DOHH2 (cell line): ENCODE data around the gene MAZ.

Experiments used
- H3F3A ChIP-seq: fragments of 200-600 bp; sonication (generic), shearing (Covaris generic); 2 replicates; pipeline ENCODE4 v1.6.0; 2016; ENCODE audit warnings: antibody characterized with exemption, mild to moderate bottlenecking; ENCODE audit not compliant: control insufficient read depth, insufficient read depth
- H3K27ac ChIP-seq: fragments of 200-600 bp; sonication (generic); 2 replicates; pipeline ENCODE4 v1.5.1; 2014; ENCODE audit warnings: low read depth, mild to moderate bottlenecking, low read length, moderate library complexity
- H3K27me3 ChIP-seq: fragments of 200-600 bp; sonication (generic); 2 replicates; pipeline ENCODE4 v1.6.1; 2014; ENCODE audit warnings: mild to moderate bottlenecking, low read length, mixed read lengths; ENCODE audit not compliant: control insufficient read depth
- H3K36me3 ChIP-seq: fragments of 200-600 bp; sonication (generic); 2 replicates; pipeline ENCODE4 v1.6.1; 2014; ENCODE audit warnings: mild to moderate bottlenecking, low read length, moderate library complexity, mixed read lengths; ENCODE audit not compliant: control insufficient read depth
- H3K4me1 ChIP-seq: fragments of 200-600 bp; sonication (generic); 2 replicates; pipeline ENCODE4 v1.6.1; 2014; ENCODE audit warnings: mild to moderate bottlenecking, low read length, mixed read lengths; ENCODE audit not compliant: control insufficient read depth
- H3K4me2 ChIP-seq: fragments of 200-600 bp; sonication (generic); 2 replicates; pipeline ENCODE4 v1.6.0; 2014; ENCODE audit warnings: mild to moderate bottlenecking, low read length, moderate library complexity
- H3K4me3 ChIP-seq: fragments of 200-600 bp; sonication (generic); 2 replicates; pipeline ENCODE4 v1.5.1; 2014; ENCODE audit warnings: mild to moderate bottlenecking, low read length, mixed read lengths
- H3K79me2 ChIP-seq: fragments of 200-600 bp; sonication (generic); 2 replicates; pipeline ENCODE4 v1.6.1; 2014; ENCODE audit warnings: mild to moderate bottlenecking, low read length, mixed read lengths; ENCODE audit not compliant: control insufficient read depth
- H3K9me2 ChIP-seq: fragments of 200-600 bp; sonication (generic); replicated peaks from 2 replicates; pipeline ENCODE4 v1.6.1; 2014; ENCODE audit warnings: mild to moderate bottlenecking, low read length, mixed read lengths; ENCODE audit not compliant: control insufficient read depth
- H3K9me3 ChIP-seq: fragments of 200-600 bp; sonication (generic); 2 replicates; pipeline ENCODE4 v1.6.1; 2014; ENCODE audit warnings: antibody characterized with exemption, low read length, mixed read lengths; ENCODE audit not compliant: control insufficient read depth, insufficient read depth
- H4K20me1 ChIP-seq: fragments of 200-600 bp; sonication (generic); 2 replicates; pipeline ENCODE4 v1.6.0; 2014; ENCODE audit warnings: low read depth, mild to moderate bottlenecking, antibody characterized with exemption, low read length, moderate library complexity; ENCODE audit not compliant: control insufficient read depth, insufficient read depth
- CTCF ChIP-seq: fragments of 200-600 bp; sonication (generic); IDR thresholded peaks from one replicate; pipeline ENCODE4 v1.5.1; 2014; ENCODE audit warnings: antibody characterized with exemption, mild to moderate bottlenecking, low read depth, low read length; ENCODE audit not compliant: poor library complexity, severe bottlenecking
- EZH2phosphoT487 ChIP-seq: fragments of 200-600 bp; sonication (generic); IDR thresholded peaks from 2 replicates; pipeline ENCODE4 v1.6.1; 2017; ENCODE audit warnings: borderline replicate concordance, mild to moderate bottlenecking, antibody characterized with exemption, low read length, moderate library complexity, mixed read lengths

MAZ gene

DNA sequence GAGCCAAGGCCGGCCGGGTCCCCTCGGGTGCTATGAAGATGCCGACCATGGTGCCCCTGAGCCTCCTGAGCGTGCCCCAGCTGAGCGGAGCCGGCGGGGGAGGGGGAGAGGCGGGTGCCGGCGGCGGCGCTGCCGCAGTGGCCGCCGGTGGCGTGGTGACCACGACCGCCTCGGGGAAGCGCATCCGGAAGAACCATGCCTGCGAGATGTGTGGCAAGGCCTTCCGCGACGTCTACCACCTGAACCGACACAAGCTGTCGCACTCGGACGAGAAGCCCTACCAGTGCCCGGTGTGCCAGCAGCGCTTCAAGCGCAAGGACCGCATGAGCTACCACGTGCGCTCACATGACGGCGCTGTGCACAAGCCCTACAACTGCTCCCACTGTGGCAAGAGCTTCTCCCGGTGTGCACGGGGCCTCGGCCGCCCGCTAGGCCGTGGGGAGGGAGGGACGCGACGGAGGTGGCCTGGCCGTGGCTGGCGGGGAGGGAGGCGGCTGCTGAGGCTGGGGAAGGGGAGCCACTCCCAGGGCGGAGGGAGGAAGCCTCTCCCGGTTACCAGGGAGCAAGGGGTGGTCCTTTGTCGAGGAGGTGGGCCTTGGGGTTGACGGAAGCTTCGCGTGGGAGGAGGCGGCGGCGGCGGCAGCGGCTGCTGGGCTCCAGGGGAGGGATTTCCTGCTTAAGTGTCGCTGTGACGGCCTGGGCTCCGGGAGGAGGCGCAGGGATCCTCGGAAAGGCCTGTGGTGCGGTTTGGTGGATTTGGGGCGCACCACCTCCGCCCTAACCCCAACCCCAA, 1.3 kb downstream of the MAZ start:
- Histone ChIP-seq H3K4me3 (peak overlapping the region; percentile 97), H3K36me3 (peaks cover 64% of the 10 kb centered on the region), H3K4me2 (peak overlapping the region; percentile 97), H3F3A (peaks cover 30% of the 10 kb centered on the region), H4K20me1 (peaks cover 24% of the 10 kb centered on the region), H3K4me1 (peaks cover 70% of the 10 kb centered on the region), H3K9me2 (no peaks in the 10 kb centered on the region), H3K79me2 (peaks cover 30% of the 10 kb centered on the region), H3K27ac (peak overlapping the region; percentile 89), H3K27me3 (no peaks in the 10 kb centered on the region), H3K9me3 (no peaks in the 10 kb centered on the region)
- TF ChIP-seq CTCF = peak; percentile 56
- TF ChIP-seq EZH2phosphoT487 = no peak

GRCh38 chr16:29808219-29808900, 2.0 kb downstream of the MAZ start:
- H3K36me3 ChIP-seq = peaks cover 57% of the 10 kb centered on the region
- H3F3A ChIP-seq = peaks cover 27% of the 10 kb centered on the region
- H3K4me3 ChIP-seq = peak overlapping the region; percentile 97

GRCh38 chr16:29809031-29809747, 2.9 kb downstream of the MAZ start:
- peak overlapping the region; percentile 97 for H3K4me3 ChIP-seq
- H3K9me3 ChIP-seq = no peaks in the 10 kb centered on the region
- H3K79me2 ChIP-seq = peaks cover 30% of the 10 kb centered on the region
- no peaks in the 10 kb centered on the region for H3K27me3 ChIP-seq
- H4K20me1 ChIP-seq = peaks cover 24% of the 10 kb centered on the region
- peak overlapping the region; percentile 97 for H3K4me2 ChIP-seq
- peaks cover 49% of the 10 kb centered on the region for H3K36me3 ChIP-seq
- no peak overlapping the region for H3K27ac ChIP-seq
- H3K4me1 ChIP-seq = peaks cover 70% of the 10 kb centered on the region
- H3K9me2 ChIP-seq = no peaks in the 10 kb centered on the region
- H3F3A ChIP-seq = peaks cover 19% of the 10 kb centered on the region
- TF ChIP-seq CTCF (no peak), EZH2phosphoT487 (no peak)

More at GRCh38 chr16:29808219-29808900, 2.0 kb downstream of the MAZ start:
- Histone ChIP-seq H3K9me2 (no peaks in the 10 kb centered on the region), H3K9me3 (no peaks in the 10 kb centered on the region), H3K4me2 (peak overlapping the region; percentile 97), H3K79me2 (peaks cover 30% of the 10 kb centered on the region), H4K20me1 (peaks cover 24% of the 10 kb centered on the region), H3K27me3 (no peaks in the 10 kb centered on the region), H3K4me1 (peaks cover 70% of the 10 kb centered on the region), H3K27ac (peak overlapping the region; percentile 89)
- TF ChIP-seq CTCF = no peak
- no peak for TF ChIP-seq EZH2phosphoT487
